Osteocyte (in vitro differentiated cells): ENCODE results near the gene TTC3. TPM values are rescaled to one million over a fixed set of nuclear protein-coding genes. Genes with fewer than 3 reads are reported as not detected.

Source experiments
- DNase-seq: peaks from one replicate; pipeline ENCODE4 v3.0.0; 2021; ENCODE audit warnings: mixed read lengths; ENCODE audit not compliant: unreplicated experiment; ENCODE audit errors: extremely low spot score
- H3K27ac Mint-ChIP-seq: one replicate; pipeline ENCODE4 v1.8.0; 2021; ENCODE audit warnings: mild to moderate bottlenecking, mixed read lengths; ENCODE audit not compliant: unreplicated experiment
- H3K27me3 Mint-ChIP-seq: one replicate; pipeline ENCODE4 v1.8.0; 2021; ENCODE audit warnings: mixed read lengths; ENCODE audit not compliant: unreplicated experiment
- H3K36me3 Mint-ChIP-seq: one replicate; pipeline ENCODE4 v1.8.0; 2021; ENCODE audit warnings: mixed read lengths; ENCODE audit not compliant: unreplicated experiment
- H3K4me1 Mint-ChIP-seq: one replicate; pipeline ENCODE4 v1.8.0; 2021; ENCODE audit warnings: mixed read lengths; ENCODE audit not compliant: unreplicated experiment
- H3K4me3 Mint-ChIP-seq: one replicate; pipeline ENCODE4 v1.8.0; 2021; ENCODE audit warnings: mild to moderate bottlenecking, moderate library complexity, mixed read lengths; ENCODE audit not compliant: unreplicated experiment
- H3K9me3 Mint-ChIP-seq: one replicate; pipeline ENCODE4 v1.8.0; 2021; ENCODE audit warnings: mixed read lengths; ENCODE audit not compliant: unreplicated experiment
- total RNA-seq: library from RNA; stranded (reverse); gene quantifications from 2 replicates; pipeline ENCODE4 v1.2.1, GENCODE V29; 2021
- TF ChIP-seq, protein P1 (sequence below): fragments of 200-600 bp; sonication (generic); IDR thresholded peaks from 2 replicates; pipeline ENCODE4 v1.5.0; 2021; ENCODE audit warnings: antibody characterized with exemption, mild to moderate bottlenecking, moderate library complexity

TTC3 gene
- total RNA-seq, 1 donor from 2014 or later, result 252 TPM

DNA sequence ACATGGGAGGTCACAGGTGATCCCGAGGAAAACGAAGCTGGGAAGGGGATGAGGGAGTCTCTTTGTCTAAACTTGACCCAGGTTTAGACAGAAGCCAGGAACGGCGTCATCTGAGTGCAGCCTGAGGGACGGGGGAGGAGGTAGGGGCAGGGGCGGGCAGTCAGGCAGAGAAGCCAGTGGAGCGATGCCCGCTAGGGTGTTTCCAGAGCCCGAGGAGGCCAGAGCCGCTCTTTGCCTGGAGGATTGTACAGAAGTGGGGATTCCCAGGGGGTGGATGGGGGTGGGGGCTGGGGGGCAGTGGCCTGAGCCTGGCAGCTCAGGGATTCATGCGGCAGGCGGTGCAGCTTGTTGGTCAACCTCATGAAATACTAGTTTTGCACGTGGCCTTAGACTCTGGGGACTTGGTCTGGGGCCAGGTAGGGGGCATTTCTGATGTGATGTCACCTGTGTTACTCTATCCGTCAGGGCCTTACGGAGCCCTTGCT, 135.7 kb downstream of the TTC3 start:
- H3K4me1 Mint-ChIP-seq, result peaks cover 10% of the 10 kb centered on the region
- no peaks in the 10 kb centered on the region for H3K9me3 Mint-ChIP-seq
- H3K27ac Mint-ChIP-seq, result no peak overlapping the region
- TF ChIP-seq, protein P1, sequence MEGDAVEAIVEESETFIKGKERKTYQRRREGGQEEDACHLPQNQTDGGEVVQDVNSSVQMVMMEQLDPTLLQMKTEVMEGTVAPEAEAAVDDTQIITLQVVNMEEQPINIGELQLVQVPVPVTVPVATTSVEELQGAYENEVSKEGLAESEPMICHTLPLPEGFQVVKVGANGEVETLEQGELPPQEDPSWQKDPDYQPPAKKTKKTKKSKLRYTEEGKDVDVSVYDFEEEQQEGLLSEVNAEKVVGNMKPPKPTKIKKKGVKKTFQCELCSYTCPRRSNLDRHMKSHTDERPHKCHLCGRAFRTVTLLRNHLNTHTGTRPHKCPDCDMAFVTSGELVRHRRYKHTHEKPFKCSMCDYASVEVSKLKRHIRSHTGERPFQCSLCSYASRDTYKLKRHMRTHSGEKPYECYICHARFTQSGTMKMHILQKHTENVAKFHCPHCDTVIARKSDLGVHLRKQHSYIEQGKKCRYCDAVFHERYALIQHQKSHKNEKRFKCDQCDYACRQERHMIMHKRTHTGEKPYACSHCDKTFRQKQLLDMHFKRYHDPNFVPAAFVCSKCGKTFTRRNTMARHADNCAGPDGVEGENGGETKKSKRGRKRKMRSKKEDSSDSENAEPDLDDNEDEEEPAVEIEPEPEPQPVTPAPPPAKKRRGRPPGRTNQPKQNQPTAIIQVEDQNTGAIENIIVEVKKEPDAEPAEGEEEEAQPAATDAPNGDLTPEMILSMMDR, result no peak
- H3K36me3 Mint-ChIP-seq, result peaks cover 14% of the 10 kb centered on the region
- no peaks in the 10 kb centered on the region for H3K27me3 Mint-ChIP-seq
- no peak overlapping the region for H3K4me3 Mint-ChIP-seq
- peak; percentile 77 for DNase-seq

DNA sequence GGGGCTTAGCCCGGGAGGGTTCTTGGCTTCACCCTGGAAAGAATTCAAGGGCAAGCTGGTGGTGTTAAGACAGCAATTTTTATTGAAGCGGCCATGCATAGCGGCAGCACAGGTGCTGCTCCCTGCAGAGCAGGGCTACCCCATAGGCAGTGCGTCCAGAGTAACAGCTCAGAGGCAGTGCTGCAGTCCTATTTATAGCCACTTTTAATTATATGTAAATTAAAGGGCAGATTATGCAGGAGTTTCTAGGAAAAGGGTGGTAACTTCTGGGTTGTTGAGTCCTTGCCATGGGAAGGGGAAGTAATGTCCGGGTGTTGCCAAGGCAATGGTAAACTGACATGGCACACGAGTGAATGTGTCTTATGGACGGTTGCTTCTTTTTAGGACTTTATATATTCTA, 137.1 kb downstream of the TTC3 start:
- H3K27me3 Mint-ChIP-seq, result no peaks in the 10 kb centered on the region
- TF ChIP-seq, protein P1, result no peak
- H3K36me3 Mint-ChIP-seq, result peaks cover 4% of the 10 kb centered on the region
- H3K4me1 Mint-ChIP-seq, result peaks cover 10% of the 10 kb centered on the region
- H3K27ac Mint-ChIP-seq, result no peak overlapping the region
- H3K4me3 Mint-ChIP-seq, result no peak overlapping the region
- DNase-seq, result no peak
- no peaks in the 10 kb centered on the region for H3K9me3 Mint-ChIP-seq

DNA sequence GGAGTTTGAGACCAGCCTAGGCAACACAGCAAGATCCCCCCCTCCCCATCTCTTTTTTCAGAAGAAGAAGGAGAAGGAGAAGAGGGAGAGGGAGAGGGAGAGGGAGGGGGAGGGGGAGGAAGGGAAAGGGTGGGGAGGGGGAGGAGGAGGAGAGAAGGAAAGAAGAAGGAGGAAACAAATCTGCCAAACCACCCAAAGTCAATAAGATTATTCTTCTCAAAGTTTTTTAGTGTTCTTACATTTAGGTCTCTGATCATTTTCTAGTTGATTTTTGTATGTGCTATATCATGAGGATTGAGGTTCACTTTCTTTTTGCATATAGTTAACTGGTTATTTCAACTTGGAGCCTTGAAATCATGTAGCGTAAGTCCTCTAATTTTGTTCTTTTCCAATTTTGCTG, 137.7 kb downstream of the TTC3 start:
- Mint-ChIP-seq H3K27ac (no peak overlapping the region), H3K4me1 (peaks cover 10% of the 10 kb centered on the region), H3K36me3 (peaks cover 3% of the 10 kb centered on the region), H3K27me3 (no peaks in the 10 kb centered on the region), H3K4me3 (no peak overlapping the region), H3K9me3 (no peaks in the 10 kb centered on the region)
- TF ChIP-seq, protein P1, result no peak
- no peak for DNase-seq

DNA sequence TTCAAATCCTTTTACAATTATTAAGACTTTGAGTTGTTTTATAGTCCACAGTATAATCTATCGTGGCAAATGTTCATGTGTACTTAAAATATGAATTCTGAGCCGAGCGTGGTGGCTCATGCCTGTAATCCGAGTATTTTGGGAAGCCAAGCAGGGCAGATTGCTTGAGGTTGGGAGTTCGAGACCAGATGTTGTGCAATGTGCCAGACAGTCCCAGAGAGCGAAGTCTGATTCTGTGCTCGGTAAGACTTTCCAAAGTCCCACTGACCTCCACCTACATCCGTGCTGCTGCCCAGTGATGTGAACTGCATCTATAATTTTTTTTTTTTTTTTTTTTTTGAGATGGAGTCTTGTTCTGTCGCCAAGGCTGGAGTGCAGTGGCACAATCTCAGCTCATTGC, 141.9 kb downstream of the TTC3 start:
- no peak overlapping the region for H3K4me3 Mint-ChIP-seq
- H3K4me1 Mint-ChIP-seq, result no peaks in the 10 kb centered on the region
- H3K36me3 Mint-ChIP-seq, result no peaks in the 10 kb centered on the region

DNA sequence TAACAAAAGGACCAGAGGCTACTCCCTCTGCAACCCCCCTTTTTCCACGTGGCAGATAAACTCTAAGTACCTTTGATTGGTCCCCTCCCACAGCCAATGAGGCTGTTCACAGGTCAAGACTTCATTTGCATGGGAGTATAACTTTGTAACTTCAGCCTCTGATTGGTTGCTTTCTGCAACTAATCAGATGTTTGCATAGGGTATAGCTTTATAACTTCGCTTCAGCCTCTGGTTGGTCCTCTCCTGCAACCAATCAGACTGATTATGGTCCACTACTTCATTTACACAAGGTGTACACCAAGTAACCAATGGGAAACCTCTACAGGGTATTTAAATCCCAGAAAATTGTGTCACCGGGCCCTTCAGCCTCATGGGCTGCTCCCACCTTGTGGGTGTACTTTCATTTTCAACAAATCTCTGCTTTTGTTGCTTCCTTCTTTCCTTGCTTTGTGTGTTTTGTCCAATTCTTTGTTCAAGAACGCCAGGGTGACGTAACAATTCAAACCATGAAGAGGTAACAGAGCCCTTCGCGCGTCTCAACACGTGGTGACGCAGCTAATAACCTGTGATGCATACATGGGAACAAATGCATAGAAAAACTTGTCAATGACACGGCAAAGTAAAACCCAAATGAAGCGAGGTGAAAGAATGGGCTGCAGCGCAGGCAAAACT, 146.8 kb downstream of the TTC3 start:
- no peak for DNase-seq
- TF ChIP-seq, protein P1, result no peak
- H3K27me3 Mint-ChIP-seq, result no peaks in the 10 kb centered on the region
- H3K4me1 Mint-ChIP-seq, result no peaks in the 10 kb centered on the region
- H3K4me3 Mint-ChIP-seq, result peak overlapping the region; percentile 72
- H3K9me3 Mint-ChIP-seq, result no peaks in the 10 kb centered on the region
- peaks cover 16% of the 10 kb centered on the region for H3K36me3 Mint-ChIP-seq
- no peak overlapping the region for H3K27ac Mint-ChIP-seq

More for the DNA sequence above, 141.9 kb downstream of the TTC3 start:
- TF ChIP-seq, protein P1, result no peak
- Mint-ChIP-seq H3K27ac (no peak overlapping the region), H3K9me3 (no peaks in the 10 kb centered on the region), H3K27me3 (no peaks in the 10 kb centered on the region)
- DNase-seq, result no peak
